ENCODE data around the gene WDR73. TPM values are rescaled to one million over a fixed set of nuclear protein-coding genes. Genes with fewer than 3 reads are reported as not detected.

Gene WDR73
- total and polyA plus RNA-seq, 10 of the 15 experiments (the other 5 are each of a cell fraction or from before 2014, with no cell fraction given) = 4.4 to 25.6 (median 16.3) TPM

GRCh38 chr15:84645997-84646396, 8.1 kb downstream of the WDR73 start:
- Histone ChIP-seq H3K9me3 (replicated peaks; ENCODE audit: control insufficient read depth, insufficient read depth, low read length) (no peaks in the 10 kb centered on the region), H3K79me2 (ENCODE audit: control insufficient read depth, insufficient read depth, low read length) (no peaks in the 10 kb centered on the region), H4K20me1 (ENCODE audit: control insufficient read depth, insufficient read depth) (peaks cover 2% of the 10 kb centered on the region; the same call in 1 of the 2 replicates), H3K4me1 (ENCODE audit: control insufficient read depth, insufficient read depth, low read length) (no peaks in the 10 kb centered on the region), H3K9ac (ENCODE audit: control insufficient read depth, insufficient read depth, low read length) (no peak overlapping the region), H3K4me3 (no peak overlapping the region), H3K36me3 (ENCODE audit: control insufficient read depth in 2 of 2, insufficient read depth in 2 of 2, low read length in 1 of 2) (peaks cover 13 to 30% of the 10 kb centered on the region in 2 experiments), H3K27ac (ENCODE audit: control insufficient read depth, insufficient read depth) (no peak overlapping the region), H3K27me3 (replicated peaks in 1 of 2; ENCODE audit: control insufficient read depth in 2 of 2, insufficient read depth in 2 of 2, low read length in 1 of 2) (no peaks in the 10 kb centered on the region), H2AFZ (ENCODE audit: control insufficient read depth, low read depth, low read length) (no peak overlapping the region), H3K4me2 (ENCODE audit: control insufficient read depth, insufficient read depth) (no peak overlapping the region)
- ATAC-seq = no peak
- no peak for DNase-seq (ENCODE audit: low read depth, low spot score)
- ChIA-PET RAD21 (ENCODE audit: unreplicated experiment) (no interaction called here), SMC1A (ENCODE audit: uncharacterized antibody, unreplicated experiment) (no interaction called here), POLR2A (no interaction called here), CTCF (interaction anchor here (0.5 to 1.6 kb wide), 2 partner anchors 75 to 176 kb away, joined by 3 read pairs; no protein-coding TSS in a partner anchor)
- in situ Hi-C loops (cut with MboI) = no loop called here
- 97% methylated on average over 10 of the region's 10 CpGs for WGBS (ENCODE audit: insufficient coverage, insufficient replicate concordance, low lambda C conversion rate, missing lambda C conversion rate)
- TF ChIP-seq RCOR1 (conservative IDR thresholded peaks at IDR 0.05; ENCODE audit: low read depth, low read length) = no peak
- TF ChIP-seq ATF7 (IDR thresholded peaks at IDR 0.05; ENCODE audit: low read depth) = no peak
- TF ChIP-seq EGR1 (IDR thresholded peaks at IDR 0.05; ENCODE audit: borderline replicate concordance in 1 of 2, low read depth in 2 of 2, low read length in 2 of 2) = no peak
- no peak for TF ChIP-seq RAD21 (IDR thresholded peaks at IDR 0.05; ENCODE audit: insufficient read depth, low read depth, low read length)
- TF ChIP-seq NFYA (IDR thresholded peaks at IDR 0.05; ENCODE audit: borderline replicate concordance, low read depth, low read length) = no peak
- no peak for TF ChIP-seq TBL1XR1 (IDR thresholded peaks at IDR 0.05; ENCODE audit: low read depth, low read length)
- no peak for TF ChIP-seq TARDBP (IDR thresholded peaks at IDR 0.05; ENCODE audit: borderline replicate concordance)
- TF ChIP-seq SP1 (IDR thresholded peaks at IDR 0.05; ENCODE audit: low read depth, low read length) = no peak
- no peak for TF ChIP-seq USF2 (IDR thresholded peaks at IDR 0.05; ENCODE audit: borderline replicate concordance, low read depth, low read length)
- TF ChIP-seq NR2C1 (IDR thresholded peaks at IDR 0.05) = no peak
- no peak for TF ChIP-seq ZNF384 (IDR thresholded peaks at IDR 0.05; ENCODE audit: borderline replicate concordance, low read depth, low read length)
- no peak for TF ChIP-seq PKNOX1 (IDR thresholded peaks at IDR 0.05)
- no peak for TF ChIP-seq BCL11A (IDR thresholded peaks at IDR 0.05; ENCODE audit: low read depth, low read length)
- no peak for TF ChIP-seq BCLAF1 (IDR thresholded peaks at IDR 0.05)
- TF ChIP-seq SMARCA5 (IDR thresholded peaks at IDR 0.05) = no peak
- no peak for TF ChIP-seq MAX (IDR thresholded peaks at IDR 0.05; ENCODE audit: low read depth, low read length)
- no peak for TF ChIP-seq ZNF217 (IDR thresholded peaks at IDR 0.05)
- no peak for TF ChIP-seq ZNF274 (IDR thresholded peaks at IDR 0.05; ENCODE audit: insufficient read depth, insufficient read length)
- TF ChIP-seq HDGF (IDR thresholded peaks at IDR 0.05) = no peak
- TF ChIP-seq IKZF1 (conservative IDR thresholded peaks at IDR 0.05) = no peak
- BruUV-seq (replicated peaks) = no TSS peak
- intact Hi-C loops (cut with micrococcal nuclease; ENCODE audit: unreplicated experiment) = no loop called here
- FAIRE-seq = no peak
